Measurements from ENCODE around the gene FAM53B. TPM values are rescaled to one million over a fixed set of nuclear protein-coding genes. Genes with fewer than 3 reads are reported as not detected.

FAM53B gene
- total RNA-seq, 2 donors from 2014 or later = 43.3 to 45.2 TPM

GRCh38 chr10:124602121-124602561, 142.0 kb downstream of the FAM53B start:
- no peak overlapping the region for H3K4me3 ChIP-seq
- no peak for DNase-seq

DNA sequence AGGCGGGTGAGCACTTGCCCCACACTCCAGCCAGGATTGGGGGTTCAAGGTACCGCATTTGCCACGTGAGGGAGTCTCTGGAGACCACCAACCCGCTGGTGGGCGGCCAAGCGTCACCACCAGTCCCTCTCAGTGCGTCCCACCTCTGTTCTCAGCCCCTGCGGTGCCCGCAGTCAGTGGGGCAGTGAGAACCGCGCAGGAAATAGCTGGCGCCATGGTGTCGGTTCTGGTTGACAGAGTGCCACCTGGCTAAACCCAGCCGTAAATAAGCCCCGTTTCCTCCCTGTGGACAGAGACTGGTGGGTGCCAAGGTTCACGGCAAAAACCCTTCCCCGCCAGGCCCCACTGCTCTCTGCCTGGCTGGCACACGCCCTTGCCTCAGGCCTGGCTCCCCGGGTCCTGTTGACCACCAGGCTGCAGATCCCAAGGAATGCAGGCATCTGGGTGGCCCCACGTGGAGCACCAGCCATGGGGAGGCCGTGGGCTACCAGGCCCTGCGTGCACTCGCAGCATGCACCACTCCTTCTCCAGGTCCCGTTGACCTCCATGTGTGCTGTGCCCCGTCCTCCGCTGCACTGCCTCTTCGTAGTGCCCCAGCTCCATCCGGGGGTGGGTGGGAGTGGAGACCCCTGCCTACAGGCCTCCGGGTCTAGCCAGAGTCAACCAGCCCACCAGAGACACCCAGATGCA, 142.6 kb downstream of the FAM53B start:
- Histone ChIP-seq H3K27ac (no peak overlapping the region), H3K4me3 (no peak overlapping the region), H3K36me3 (no peaks in the 10 kb centered on the region), H3K27me3 (no peaks in the 10 kb centered on the region), H3K4me1 (no peaks in the 10 kb centered on the region), H3K9me3 (no peaks in the 10 kb centered on the region), H3K9ac (ENCODE audit: low read depth in 2 of 2, low read length in 2 of 2) (no peak overlapping the region)
- intact Hi-C loops (cut with DNase I) = no loop called here
- DNase-seq = no peak
- TF ChIP-seq, protein P1, sequence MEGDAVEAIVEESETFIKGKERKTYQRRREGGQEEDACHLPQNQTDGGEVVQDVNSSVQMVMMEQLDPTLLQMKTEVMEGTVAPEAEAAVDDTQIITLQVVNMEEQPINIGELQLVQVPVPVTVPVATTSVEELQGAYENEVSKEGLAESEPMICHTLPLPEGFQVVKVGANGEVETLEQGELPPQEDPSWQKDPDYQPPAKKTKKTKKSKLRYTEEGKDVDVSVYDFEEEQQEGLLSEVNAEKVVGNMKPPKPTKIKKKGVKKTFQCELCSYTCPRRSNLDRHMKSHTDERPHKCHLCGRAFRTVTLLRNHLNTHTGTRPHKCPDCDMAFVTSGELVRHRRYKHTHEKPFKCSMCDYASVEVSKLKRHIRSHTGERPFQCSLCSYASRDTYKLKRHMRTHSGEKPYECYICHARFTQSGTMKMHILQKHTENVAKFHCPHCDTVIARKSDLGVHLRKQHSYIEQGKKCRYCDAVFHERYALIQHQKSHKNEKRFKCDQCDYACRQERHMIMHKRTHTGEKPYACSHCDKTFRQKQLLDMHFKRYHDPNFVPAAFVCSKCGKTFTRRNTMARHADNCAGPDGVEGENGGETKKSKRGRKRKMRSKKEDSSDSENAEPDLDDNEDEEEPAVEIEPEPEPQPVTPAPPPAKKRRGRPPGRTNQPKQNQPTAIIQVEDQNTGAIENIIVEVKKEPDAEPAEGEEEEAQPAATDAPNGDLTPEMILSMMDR (IDR thresholded peaks at IDR 0.05) = no peak

More at GRCh38 chr10:124602121-124602561, 142.0 kb downstream of the FAM53B start:
- H3K9me3 ChIP-seq = no peaks in the 10 kb centered on the region
- no peak overlapping the region for H3K27ac ChIP-seq
- TF ChIP-seq, protein P1 (IDR thresholded peaks at IDR 0.05) = no peak
- intact Hi-C loops (cut with DNase I) = no loop called here
- no peaks in the 10 kb centered on the region for H3K4me1 ChIP-seq
- H3K9ac ChIP-seq (ENCODE audit: low read depth in 2 of 2, low read length in 2 of 2) = no peak overlapping the region
- no peaks in the 10 kb centered on the region for H3K27me3 ChIP-seq
- no peaks in the 10 kb centered on the region for H3K36me3 ChIP-seq

DNA sequence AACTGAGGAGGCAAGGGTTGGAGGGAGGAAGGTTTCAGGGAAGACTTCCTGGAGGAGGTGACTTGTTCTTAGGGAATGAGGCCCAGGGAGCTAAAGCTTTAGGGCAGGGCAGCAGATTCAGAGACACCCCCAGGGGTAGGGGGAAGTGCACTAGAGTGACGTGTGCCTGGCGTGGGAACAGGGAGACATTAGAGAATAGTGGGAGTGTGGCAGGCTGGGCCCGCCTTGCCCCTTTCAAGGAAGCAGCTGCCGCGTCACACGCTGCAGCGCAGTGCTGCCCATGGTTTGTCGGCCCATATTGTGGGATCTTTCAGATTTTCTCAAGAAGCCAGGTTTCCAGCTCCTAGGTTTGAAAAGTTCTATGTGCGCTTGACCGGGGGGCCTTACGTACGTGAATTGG, 143.2 kb downstream of the FAM53B start:
- Histone ChIP-seq H3K27me3 (no peaks in the 10 kb centered on the region), H3K36me3 (no peaks in the 10 kb centered on the region), H3K4me1 (no peaks in the 10 kb centered on the region), H3K27ac (no peak overlapping the region), H3K4me3 (no peak overlapping the region), H3K9ac (ENCODE audit: low read depth in 2 of 2, low read length in 2 of 2) (no peak overlapping the region), H3K9me3 (no peaks in the 10 kb centered on the region)
- no peak for DNase-seq
- intact Hi-C loops (cut with DNase I) = no loop called here
- TF ChIP-seq, protein P1 (IDR thresholded peaks at IDR 0.05) = no peak

GRCh38 chr10:124600051-124600880, 143.9 kb downstream of the FAM53B start:
- intact Hi-C loops (cut with DNase I) = no loop called here
- TF ChIP-seq, protein P1 (IDR thresholded peaks at IDR 0.05) = no peak
- Histone ChIP-seq H3K27me3 (no peaks in the 10 kb centered on the region), H3K9ac (ENCODE audit: low read depth in 2 of 2, low read length in 2 of 2) (no peak overlapping the region), H3K4me3 (no peak overlapping the region), H3K27ac (no peak overlapping the region), H3K9me3 (no peaks in the 10 kb centered on the region), H3K4me1 (no peaks in the 10 kb centered on the region), H3K36me3 (no peaks in the 10 kb centered on the region)
- DNase-seq = no peak

GRCh38 chr10:124599588-124600050, 144.6 kb downstream of the FAM53B start:
- Histone ChIP-seq H3K4me3 (no peak overlapping the region), H3K36me3 (no peaks in the 10 kb centered on the region), H3K27me3 (no peaks in the 10 kb centered on the region), H3K9me3 (no peaks in the 10 kb centered on the region), H3K4me1 (no peaks in the 10 kb centered on the region), H3K27ac (no peak overlapping the region), H3K9ac (ENCODE audit: low read depth in 2 of 2, low read length in 2 of 2) (no peak overlapping the region)
- TF ChIP-seq, protein P1 (IDR thresholded peaks at IDR 0.05) = no peak
- no peak for DNase-seq
- intact Hi-C loops (cut with DNase I) = no loop called here

Measured in colonic mucosa (tissue), 4 donors.